Heart right ventricle (tissue), 16 donors: ENCODE results near the gene MBNL3. TPM values are rescaled to one million over a fixed set of nuclear protein-coding genes. Genes with fewer than 3 reads are reported as not detected.

Source experiments
- ATAC-seq, 8 donors: fragments of 200-7000 bp; cut with Tn5 transposase; one replicate each; pipeline ENCODE4 v1.9.1; 2020; ENCODE audit warnings: mild to moderate bottlenecking in 8 of 8, moderate library complexity in 8 of 8, moderate number of reproducible peaks in 1 of 8
- DNase-seq, 2 donors: peaks; one replicate each; pipeline ENCODE4 v3.0.0-alpha.2; 2020
- H3K27ac ChIP-seq, 10 donors: fragments of 200-600 bp; sonication (generic) in 2 of 10; one replicate each; pipeline versions ENCODE4 v1.5.0 to v1.8.0; 2020 to 2022; ENCODE audit warnings: mild to moderate bottlenecking in 3 of 10
- H3K27me3 ChIP-seq, 7 donors: fragments of 200-600 bp; one replicate each; pipeline ENCODE4 v1.8.0; 2021 to 2022; ENCODE audit warnings: mild to moderate bottlenecking in 2 of 7
- H3K36me3 ChIP-seq, 9 donors: fragments of 200-600 bp; sonication (generic) in 1 of 9; one replicate each; pipeline versions ENCODE4 v1.5.0 to v1.8.0; 2020 to 2022; ENCODE audit warnings: mild to moderate bottlenecking in 2 of 9
- H3K4me1 ChIP-seq, 9 donors: fragments of 200-600 bp; sonication (generic) in 1 of 9; one replicate each; pipeline versions ENCODE4 v1.5.0 to v1.8.0; 2020 to 2022; ENCODE audit warnings: mild to moderate bottlenecking in 4 of 9
- H3K4me3 ChIP-seq, 10 donors: fragments of 200-600 bp; sonication (generic) in 2 of 10; one replicate each; pipeline versions ENCODE4 v1.5.0 to v1.8.0; 2020 to 2022; ENCODE audit warnings: mild to moderate bottlenecking in 7 of 10, moderate library complexity in 2 of 10
- H3K9me3 ChIP-seq, 11 donors: fragments of 200-600 bp in 10 of 11; sonication (generic) in 2 of 11; one replicate each; pipeline versions ENCODE4 v1.5.0 to v1.8.0; 2013 to 2022; ENCODE audit warnings: mild to moderate bottlenecking in 2 of 11, control low read depth in 1 of 11, moderate library complexity in 1 of 11
- WGBS, 2 donors: extraction: QIAGEN DNeasy Blood & Tissue Kit; methylation state at CpG; one replicate each; pipeline ENCODE4 v1.1.7; 2013; ENCODE audit warnings: inconsistent platforms in 1 of 2; 5-methylcytosine and 5-hydroxymethylcytosine counted together
- intact Hi-C, 10 donors: fragments of 100-400 bp; cut with DNase I; formaldehyde crosslinking; loops; one replicate each; pipeline versions ENCODE4 v1.11.1 to v1.14.2; 2022
- polyA plus RNA-seq, 2 donors: library from polyadenylated mRNA; stranded (reverse); fragments of 200-250 nt; gene quantifications; one replicate each; pipeline ENCODE4 v1.2.3, GENCODE V29; 2013
- total RNA-seq, 10 donors: library from RNA; stranded (reverse); fragmentation: NEBNext Ultra II Directional in 3 of 10; extraction: Animal tissue kit (Norgen Biotek cat#: 25700) in 3 of 10; gene quantifications; one replicate each; pipeline versions ENCODE4 v1.2.1 to v1.2.4, GENCODE V29; 2021 to 2023
- TF ChIP-seq, protein P1 (sequence below), 9 donors: fragments of 200-600 bp; sonication (generic) in 2 of 9; IDR thresholded peaks; one replicate each; pipeline versions ENCODE4 v1.5.0 to v1.8.0; 2021 to 2022; ENCODE audit warnings: antibody characterized with exemption in 9 of 9, mild to moderate bottlenecking in 5 of 9, moderate library complexity in 1 of 9
- donor health status: Arrhythmogenic right ventricular cardiomyopathy.
- donor health status: ischemic (EF 13 %, LVEDD 7.1; RV severe dilation, severe dysfunction).
- donor health status: healthy with polysubstance abuse.
- donor health status: DM: no; HTN: yes; CAD: no.
- donor health status: DM: no; HTN: no; CAD: no.
- donor health status: ischemic (EF 25% LVEDD 6.9; RV normal size, moderate dysfunction).
- donor health status: ischemic (EF 25% LVEDD 5.7; RV mildly dilated, moderate dysfunction).
- donor health status: healthy.
- donor health status: DM: yes; HTN: yes; CAD: no.
- donor health status: Ischemic cardiomyopathy.
- donor health status: ischemic (EF 35%, LVEDD 5.7; RV mildly dilated, moderate dysfunction).
- donor health status: nonischemic (EF 11% LVEDD 7.7; RV severe dilation, severe dysfunction).
- donor health status: DM: yes; HTN: yes; CAD: no.
- donor health status: PGD.
- donor health status: ischemic (EF 29% LVEDD 5.4; RV normal size, mild dysfunction).
- donor health status: nonischemic (EF 23%, LVEDD 6.1; RV moderate dilation, normal function).

Gene MBNL3
- total and polyA plus RNA-seq, 12 donors, result 0.51 to 41.9 (median 5.6) TPM

GRCh38 chrX:132428896-132429295 lies 59.9 kb downstream of the MBNL3 start:
- Histone ChIP-seq H3K9me3 (no peaks in the 10 kb centered on the region), H3K36me3 (no peaks in the 10 kb centered on the region), H3K4me1 (no peaks in the 10 kb centered on the region), H3K4me3 (no peak overlapping the region), H3K27me3 (peaks cover 0 to 27% (median 0%) of the 10 kb centered on the region in 7 donors), H3K27ac (no peak overlapping the region)
- TF ChIP-seq, protein P1, sequence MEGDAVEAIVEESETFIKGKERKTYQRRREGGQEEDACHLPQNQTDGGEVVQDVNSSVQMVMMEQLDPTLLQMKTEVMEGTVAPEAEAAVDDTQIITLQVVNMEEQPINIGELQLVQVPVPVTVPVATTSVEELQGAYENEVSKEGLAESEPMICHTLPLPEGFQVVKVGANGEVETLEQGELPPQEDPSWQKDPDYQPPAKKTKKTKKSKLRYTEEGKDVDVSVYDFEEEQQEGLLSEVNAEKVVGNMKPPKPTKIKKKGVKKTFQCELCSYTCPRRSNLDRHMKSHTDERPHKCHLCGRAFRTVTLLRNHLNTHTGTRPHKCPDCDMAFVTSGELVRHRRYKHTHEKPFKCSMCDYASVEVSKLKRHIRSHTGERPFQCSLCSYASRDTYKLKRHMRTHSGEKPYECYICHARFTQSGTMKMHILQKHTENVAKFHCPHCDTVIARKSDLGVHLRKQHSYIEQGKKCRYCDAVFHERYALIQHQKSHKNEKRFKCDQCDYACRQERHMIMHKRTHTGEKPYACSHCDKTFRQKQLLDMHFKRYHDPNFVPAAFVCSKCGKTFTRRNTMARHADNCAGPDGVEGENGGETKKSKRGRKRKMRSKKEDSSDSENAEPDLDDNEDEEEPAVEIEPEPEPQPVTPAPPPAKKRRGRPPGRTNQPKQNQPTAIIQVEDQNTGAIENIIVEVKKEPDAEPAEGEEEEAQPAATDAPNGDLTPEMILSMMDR (IDR thresholded peaks at IDR 0.05), result no peak
- no peak for DNase-seq
- intact Hi-C loops, result no loop called here
- ATAC-seq, result no peak

DNA sequence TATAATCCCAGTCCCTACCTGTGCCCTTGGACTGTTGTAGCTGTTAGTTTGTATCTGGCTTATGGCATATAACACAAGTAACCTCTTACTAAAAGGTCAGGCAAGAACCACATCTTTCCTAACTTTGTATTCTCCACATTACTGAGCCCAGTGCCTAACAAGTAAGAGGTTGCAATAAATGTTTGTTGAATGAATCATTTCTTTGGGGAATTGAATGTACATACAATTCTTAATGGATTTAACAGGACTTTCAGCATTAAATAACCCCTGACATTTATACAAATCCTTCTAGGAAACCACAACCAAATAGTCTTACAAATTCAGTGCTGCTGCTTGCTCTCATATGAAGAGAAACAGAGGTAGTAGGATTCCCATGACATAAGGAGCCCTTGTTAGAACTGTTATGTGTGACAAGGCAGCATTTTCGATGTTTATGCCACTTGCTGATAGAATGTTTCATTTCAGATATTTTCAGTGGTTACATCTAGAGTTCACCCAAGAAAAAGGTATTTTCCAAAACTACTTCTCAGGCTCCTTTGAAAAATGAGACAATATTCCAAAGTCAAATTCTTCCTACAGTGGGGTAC lies 62.0 kb downstream of the MBNL3 start:
- no peak overlapping the region for H3K27ac ChIP-seq
- H3K9me3 ChIP-seq, result no peaks in the 10 kb centered on the region
- WGBS, 2 donors, result 88 to 93% methylated on average over 1 of the region's 1 CpG
- no peaks in the 10 kb centered on the region for H3K36me3 ChIP-seq
- ATAC-seq (no peak), DNase-seq (no peak)
- intact Hi-C loops, result no loop called here
- H3K4me1 ChIP-seq, result no peaks in the 10 kb centered on the region
- TF ChIP-seq, protein P1 (IDR thresholded peaks at IDR 0.05), result no peak
- H3K4me3 ChIP-seq, result no peak overlapping the region
- H3K27me3 ChIP-seq, result peaks cover 0 to 35% (median 0%) of the 10 kb centered on the region in 7 donors

DNA sequence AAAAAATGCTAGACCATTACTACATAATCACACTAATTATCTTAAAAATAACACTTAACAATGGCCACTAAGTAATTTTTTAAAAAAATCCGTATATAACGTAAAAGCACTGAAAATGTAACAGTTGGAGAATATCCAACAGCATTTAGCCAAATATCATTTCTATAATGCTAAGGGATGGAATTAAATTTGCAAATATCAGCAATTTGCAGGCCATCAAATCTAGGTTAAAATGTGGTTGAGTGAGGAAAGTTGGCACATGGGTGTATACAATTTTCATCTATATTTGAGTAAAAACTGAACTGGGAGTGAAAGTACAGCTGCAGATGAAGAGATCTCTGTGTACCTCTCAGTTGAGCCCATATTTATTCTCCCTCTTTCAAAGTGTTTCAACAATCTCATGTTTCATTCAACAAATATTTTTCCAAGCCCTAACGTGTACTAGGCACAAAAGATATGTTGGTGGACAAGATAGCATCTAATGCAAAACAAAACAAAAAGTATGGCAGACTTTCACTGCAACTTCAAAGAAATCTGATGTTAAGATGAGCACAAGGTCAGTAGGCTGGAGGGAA lies 63.0 kb downstream of the MBNL3 start:
- TF ChIP-seq, protein P1 (IDR thresholded peaks at IDR 0.05), result no peak
- Histone ChIP-seq H3K36me3 (no peaks in the 10 kb centered on the region), H3K27me3 (peaks cover 0 to 30% (median 0%) of the 10 kb centered on the region in 7 donors), H3K4me1 (no peaks in the 10 kb centered on the region), H3K9me3 (no peaks in the 10 kb centered on the region), H3K4me3 (no peak overlapping the region), H3K27ac (no peak overlapping the region)
- intact Hi-C loops, result no loop called here
- DNase-seq (no peak), ATAC-seq (no peak)
- WGBS, 2 donors, result 80 to 84% methylated on average over 3 of the region's 3 CpGs

DNA sequence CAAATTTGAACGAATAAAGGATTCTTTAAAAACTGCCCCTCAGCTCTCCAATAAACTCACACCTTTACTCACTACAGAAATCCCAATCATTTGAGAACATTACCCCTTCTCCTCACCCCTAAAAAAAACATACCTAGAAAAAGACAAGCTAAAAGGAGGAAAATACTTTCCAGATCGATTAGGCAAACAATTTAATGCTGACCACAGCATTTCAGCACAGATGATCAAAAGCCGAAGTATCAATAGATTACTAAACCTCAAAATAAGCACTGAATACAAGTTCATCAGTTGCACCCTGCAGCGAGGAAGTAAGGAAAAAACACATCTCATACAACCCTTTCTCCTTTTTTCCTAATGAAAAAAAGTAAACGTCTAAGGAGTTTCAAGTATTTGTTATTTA lies 65.5 kb downstream of the MBNL3 start:
- no peaks in the 10 kb centered on the region for H3K9me3 ChIP-seq
- TF ChIP-seq, protein P1 (IDR thresholded peaks at IDR 0.05), result no peak
- H3K4me3 ChIP-seq, result no peak overlapping the region
- no peak for ATAC-seq
- H3K4me1 ChIP-seq, result no peaks in the 10 kb centered on the region
- no peak overlapping the region for H3K27ac ChIP-seq
- DNase-seq, result no peak
- no peaks in the 10 kb centered on the region for H3K36me3 ChIP-seq
- WGBS, 2 donors, result 90 to 96% methylated on average over 5 of the region's 5 CpGs
- intact Hi-C loops, result no loop called here
- peaks cover 0 to 36% (median 0%) of the 10 kb centered on the region in 7 donors for H3K27me3 ChIP-seq
